Stimulated activated CD8-positive, alpha-beta memory T cell treated with anti-CD3 and anti-CD28 coated beads, Interleukin-2, amount 100 ng/mL, for 48 hours (primary cell): ENCODE results near the gene RPUSD4.
"Not testable (repeated sequence)": the region's sequence is repeated elsewhere in the genome, so short reads cannot be mapped to it uniquely, and the experiment has no call there.

Experiments
- DNase-seq, 2 donors: peaks; one replicate each; pipeline ENCODE4 v3.0.0-alpha.2; 2020; ENCODE audit warnings: low read depth in 2 of 2

Gene RPUSD4

DNA sequence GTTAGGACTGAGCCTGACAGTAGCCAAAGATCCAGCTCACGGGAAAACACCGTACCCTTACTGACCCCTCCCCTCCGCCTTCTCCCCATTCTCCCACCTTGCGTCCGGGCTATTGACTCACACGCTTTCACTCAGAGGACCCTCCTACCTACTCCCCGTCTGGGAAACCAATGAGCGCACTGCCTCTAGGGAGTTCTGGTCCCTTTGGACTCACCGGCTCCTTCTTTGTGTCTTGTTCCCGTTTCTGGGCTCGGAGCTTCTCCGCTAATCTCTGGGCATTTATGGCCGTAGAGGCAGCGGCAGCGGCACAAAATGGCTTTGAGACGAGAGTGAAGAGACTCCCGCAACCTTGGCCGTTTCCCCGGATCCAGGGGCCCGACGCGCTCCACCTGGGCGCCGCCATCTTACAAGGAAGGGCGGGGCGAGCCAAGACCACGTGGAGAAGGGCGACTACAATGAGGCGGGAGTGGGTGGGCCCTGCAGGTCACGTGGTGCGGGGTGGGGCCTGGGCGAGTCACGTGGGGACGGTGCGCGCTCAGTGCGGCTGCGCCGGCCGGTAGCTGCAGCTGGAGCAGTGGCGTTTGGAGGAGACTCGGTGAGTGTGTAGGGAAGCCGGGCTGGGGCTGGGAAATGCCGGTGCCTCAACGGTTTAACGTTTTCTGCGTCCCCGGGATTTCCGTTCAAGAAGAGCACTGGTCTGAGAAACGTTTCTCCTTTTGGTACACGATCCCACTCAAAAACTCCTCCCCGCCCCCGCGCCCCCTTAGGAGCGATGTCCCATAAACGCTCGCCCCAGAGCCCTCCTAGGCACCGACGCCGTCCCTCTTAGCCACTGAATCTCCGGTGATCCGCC lies at the start of gene RPUSD4, which contains the start of gene FAM118B:
RPUSD4 (minus strand) TSS at position 415 of the 853 bp plus-strand sequence; CDS start at position 403, 12 bp downstream.
FAM118B (plus strand) TSS at position 547 of the 853 bp plus-strand sequence. CDS start 23,220 bp downstream, outside the sequence.
- peak; percentile 97 to 99 for DNase-seq

DNA sequence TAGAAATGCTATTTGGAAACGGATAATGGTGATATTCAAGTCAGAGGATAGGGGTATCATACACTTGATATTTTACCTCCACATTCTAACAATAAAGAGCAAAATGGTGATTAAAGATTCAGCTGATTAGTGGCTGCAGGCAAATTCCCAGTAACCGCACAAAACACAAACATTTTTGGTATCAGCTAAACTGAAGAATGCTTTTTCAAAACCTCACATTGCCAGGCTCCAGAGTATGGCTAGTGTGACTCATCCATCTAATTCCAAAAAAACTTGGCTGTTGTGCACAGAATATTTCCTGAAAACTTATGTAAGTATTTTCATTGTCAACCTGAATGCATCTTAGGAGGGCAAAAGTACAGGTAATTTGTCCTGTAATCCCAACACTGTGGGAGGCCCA lies 46.3 kb upstream of the RPUSD4 start:
- DNase-seq, result no peak

DNA sequence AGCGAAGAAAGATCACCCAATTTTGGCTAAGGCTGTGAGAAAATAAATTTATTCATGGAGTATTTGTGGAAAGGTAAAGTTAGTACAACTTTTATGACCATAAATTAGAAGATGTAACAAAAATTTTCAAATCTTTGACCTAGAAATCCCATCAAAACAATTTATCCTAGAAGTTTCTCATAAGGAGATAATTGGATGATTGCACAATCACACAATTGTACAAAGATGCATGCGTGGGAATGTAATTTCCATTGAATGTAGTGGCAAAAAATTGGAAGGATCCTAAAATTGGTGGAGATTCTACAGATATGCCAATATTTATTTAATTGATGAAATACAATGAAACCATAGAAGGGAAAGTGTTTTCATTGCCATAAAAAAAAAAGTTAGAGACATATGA lies 45.7 kb upstream of the RPUSD4 start:
- DNase-seq, result no peak

GRCh38 chr11:126256216-126256615 lies 44.8 kb upstream of the RPUSD4 start:
- no peak for DNase-seq

- DNase-seq, result not testable (repeated sequence)
Measured at GRCh38 chr11:126255507-126255906, 44.1 kb upstream of the RPUSD4 start.

DNA sequence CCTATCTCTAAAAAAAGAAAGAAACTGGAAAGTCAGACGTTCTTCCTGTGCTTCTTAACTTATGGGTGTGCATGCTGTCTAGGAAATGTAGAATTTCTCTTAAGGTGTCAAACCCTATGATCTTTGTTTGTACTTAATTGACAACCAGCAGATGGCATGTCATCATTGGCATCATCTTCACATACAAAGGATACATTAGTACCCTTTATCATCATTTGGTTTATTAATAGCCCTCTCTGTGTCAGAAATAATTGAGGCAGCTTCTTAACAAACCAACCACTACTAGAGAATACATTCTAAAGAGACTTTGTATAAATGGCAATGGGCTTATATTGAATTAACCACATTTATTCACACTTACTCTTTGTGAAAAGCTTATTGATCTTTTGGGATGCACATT lies 43.4 kb upstream of the RPUSD4 start:
- no peak for DNase-seq

GRCh38 chr11:126253265-126253664 lies 41.8 kb upstream of the RPUSD4 start:
- no peak for DNase-seq

GRCh38 chr11:126246636-126247035 lies 35.2 kb upstream of the RPUSD4 start:
- no peak for DNase-seq

- DNase-seq, result no peak
Measured at GRCh38 chr11:126233391-126233790, 21.9 kb upstream of the RPUSD4 start.

DNA sequence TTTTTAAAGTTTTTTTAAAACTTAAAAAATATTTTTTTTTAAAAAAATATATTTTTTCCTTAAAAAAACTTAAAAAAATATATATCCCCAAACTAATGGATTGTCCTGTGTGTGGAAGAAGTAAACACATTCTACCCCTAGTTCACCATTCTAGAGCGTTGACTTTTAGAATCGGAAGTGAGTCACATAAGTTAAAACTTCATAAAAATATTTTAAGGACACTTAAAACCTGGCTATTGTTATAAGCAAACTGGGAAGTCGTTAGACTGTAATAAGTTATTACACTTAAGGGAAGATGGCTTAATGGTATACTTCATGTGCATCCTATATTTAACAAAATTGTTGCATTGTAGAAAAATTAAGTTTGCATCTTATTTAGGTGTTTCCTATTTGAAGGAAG lies 21.2 kb upstream of the RPUSD4 start:
- no peak for DNase-seq

- DNase-seq, result no peak
Measured at GRCh38 chr11:126231725-126232459, 20.4 kb upstream of the RPUSD4 start.

DNA sequence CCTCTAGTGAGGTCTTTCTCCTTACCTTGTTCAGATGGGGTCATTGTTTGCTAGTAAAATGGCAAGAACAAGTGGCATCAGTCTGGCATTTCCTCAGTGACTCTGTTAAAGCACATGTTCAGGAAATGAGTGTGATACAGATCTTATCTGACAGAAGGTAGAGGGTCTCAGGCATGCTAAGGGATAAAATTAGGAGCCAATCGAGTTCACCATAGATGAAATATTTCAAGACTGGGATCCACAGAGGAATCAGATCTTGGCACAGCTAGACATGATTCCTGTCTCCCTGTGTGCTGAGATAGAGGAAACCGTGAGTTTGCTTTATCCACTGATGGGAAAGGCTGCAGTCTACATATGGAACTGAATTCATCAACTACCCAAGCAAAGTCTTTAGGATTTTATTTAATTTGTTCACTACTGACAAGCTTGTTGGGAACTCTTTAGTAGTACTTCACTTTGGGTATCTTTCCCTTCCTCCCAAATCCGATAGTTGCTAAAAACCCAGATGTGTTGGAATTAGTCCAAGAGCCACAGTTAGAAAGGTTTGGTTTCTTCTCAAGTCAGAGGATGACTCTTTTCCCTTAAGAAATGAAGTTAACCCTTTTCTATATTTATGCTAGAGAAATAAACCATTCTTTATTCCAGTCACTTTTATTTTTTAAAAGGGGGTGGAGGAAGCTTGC lies 18.5 kb upstream of the RPUSD4 start:
- no peak for DNase-seq

DNA sequence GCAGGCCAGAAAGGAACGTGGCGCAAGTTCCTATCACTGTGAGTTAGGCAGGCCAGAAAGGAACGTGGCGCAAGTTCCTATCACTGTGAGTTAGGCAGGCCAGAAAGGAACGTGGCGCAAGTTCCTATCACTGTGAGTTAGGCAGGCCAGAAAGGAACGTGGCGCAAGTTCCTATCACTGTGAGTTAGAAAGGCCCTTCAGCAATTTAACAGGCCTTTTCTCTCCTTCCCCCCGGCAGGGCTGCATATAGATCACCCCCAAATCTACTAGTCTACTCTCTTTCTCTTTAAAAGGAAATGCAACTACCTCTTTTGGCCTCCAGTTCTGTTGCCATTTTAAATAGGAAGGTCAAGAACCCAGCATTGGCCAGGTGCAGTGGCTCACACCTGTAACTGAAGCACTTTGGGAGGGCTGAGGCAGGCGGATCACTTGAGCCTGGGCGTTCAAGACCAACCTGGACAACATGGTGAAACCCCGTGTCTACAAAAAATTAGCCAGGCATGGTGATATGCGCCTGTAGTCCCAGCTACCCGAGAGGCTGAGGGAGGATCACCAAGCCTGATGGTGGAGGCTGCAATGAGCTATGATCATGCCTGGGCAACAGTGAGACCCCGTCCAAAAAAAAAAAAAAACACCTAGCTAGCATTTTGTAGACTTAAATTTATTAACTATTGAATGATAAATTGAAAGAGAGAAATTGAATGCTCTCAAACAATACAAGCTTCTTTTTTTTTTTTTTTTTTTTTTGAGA lies 15.1 kb upstream of the RPUSD4 start:
- no peak for DNase-seq

DNA sequence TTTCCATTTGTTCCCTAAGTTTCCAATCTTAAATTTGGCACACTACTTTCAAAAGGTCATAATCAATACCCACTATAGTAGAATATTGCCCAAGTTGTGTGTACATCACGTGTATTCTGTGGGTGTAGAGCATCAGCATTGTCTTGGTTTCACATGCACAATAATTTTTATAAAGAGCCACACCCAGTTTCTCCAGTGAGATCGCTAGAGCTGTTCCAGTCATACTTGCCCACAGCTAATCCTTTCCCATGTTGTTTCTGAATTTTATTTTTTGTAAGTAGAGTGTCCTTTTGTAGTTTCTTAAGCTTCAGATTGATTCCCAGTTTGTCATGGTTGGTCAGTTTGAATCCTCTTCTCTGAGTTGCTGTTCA lies 13.8 kb upstream of the RPUSD4 start:
- no peak for DNase-seq

GRCh38 chr11:126224647-126225294 lies 13.3 kb upstream of the RPUSD4 start:
- no peak for DNase-seq

- DNase-seq, result no peak
Measured at GRCh38 chr11:126219547-126219946, 8.1 kb upstream of the RPUSD4 start.

GRCh38 chr11:126217491-126217890 lies 6.0 kb upstream of the RPUSD4 start:
- DNase-seq, result no peak

DNA sequence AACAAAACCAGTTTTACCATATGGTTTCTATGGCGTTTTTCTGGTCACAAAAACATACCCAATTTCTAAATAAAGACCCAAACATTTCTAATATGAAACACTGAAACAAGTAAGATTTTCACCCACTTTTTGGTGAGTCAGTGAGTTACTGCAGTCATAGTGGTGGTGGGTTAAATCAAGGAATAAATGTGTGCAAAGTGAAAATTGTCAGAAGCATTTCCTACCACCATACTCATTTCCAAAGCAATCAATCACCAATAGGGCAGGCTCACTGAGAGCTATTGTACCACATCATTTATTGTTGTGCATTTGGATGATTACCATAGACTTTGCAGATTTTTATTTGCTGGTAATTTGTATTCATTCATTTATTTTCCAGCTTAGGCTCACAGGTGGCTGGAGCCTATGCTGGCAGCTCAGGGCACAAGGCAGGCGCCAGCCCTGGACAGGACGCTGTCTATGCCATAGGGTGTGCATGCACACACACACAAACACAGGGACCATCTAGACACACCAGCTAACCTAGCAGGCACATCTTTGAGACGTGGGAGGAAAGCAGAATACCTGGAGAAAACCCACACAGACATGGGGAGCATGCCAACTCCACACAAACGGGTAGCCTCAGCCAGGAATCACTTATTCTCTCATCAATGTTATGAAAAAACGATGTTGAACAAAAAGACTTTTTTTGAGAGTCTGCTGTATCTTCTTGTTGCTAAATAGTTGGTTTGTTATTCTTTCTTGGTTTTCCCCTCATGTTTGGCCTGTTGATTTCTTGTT lies 5.3 kb upstream of the RPUSD4 start:
- no peak for DNase-seq

- DNase-seq, result no peak
Measured at GRCh38 chr11:126214841-126215240, 3.4 kb upstream of the RPUSD4 start.

DNA sequence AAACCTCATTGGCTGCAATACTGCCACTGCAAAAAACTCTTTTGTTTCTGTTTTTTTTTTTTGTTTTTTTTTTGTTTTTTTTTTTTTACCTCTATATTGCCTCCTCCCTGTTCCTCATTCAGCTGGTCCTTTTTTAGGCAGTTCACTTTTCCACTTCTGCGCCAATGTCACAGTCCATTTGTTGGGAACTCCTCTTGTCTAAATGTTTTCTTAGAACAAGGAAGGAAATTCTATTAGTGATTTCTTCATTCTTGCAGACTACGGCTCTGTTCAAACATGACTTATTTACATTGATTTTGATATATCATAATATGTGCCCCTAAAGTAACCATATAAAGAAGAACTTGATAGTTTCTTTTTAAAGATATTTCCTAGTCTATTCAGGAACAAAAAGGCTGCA lies 3.0 kb upstream of the RPUSD4 start:
- DNase-seq, result no peak
